GM19455 (cell line): ENCODE measurements around the gene ZNF385C.

Experiments used
- ATAC-seq: cut with Tn5 transposase; IDR thresholded peaks from one replicate; pipeline ENCODE4 v1.9.1; 2021; ENCODE audit not compliant: unreplicated experiment

Gene ZNF385C

GRCh38 chr17:42109086-42109485, 10.8 kb upstream of the ZNF385C start:
- no peak for ATAC-seq

- ATAC-seq = no peak
Observed at GRCh38 chr17:42107597-42108576, 9.6 kb upstream of the ZNF385C start.

DNA sequence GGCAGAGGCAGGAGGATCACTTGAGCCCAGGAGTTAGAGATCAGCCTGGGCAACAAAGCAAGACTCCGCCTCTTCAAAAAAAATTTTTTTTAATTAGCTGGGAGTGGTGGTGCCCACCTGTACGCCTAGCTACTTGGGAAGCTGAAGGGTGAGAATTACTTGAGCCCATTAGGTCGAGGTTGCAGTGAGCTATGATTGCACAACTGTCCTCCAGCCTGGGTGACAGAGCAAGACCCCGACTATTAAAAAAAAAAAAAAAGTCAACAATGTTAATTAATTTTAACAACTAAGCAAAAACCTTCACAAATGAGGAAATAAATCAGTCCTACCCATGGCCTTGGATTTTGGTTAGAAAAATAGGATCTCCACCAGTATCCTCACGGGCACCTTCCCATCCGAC, 8.9 kb upstream of the ZNF385C start:
- ATAC-seq = no peak

DNA sequence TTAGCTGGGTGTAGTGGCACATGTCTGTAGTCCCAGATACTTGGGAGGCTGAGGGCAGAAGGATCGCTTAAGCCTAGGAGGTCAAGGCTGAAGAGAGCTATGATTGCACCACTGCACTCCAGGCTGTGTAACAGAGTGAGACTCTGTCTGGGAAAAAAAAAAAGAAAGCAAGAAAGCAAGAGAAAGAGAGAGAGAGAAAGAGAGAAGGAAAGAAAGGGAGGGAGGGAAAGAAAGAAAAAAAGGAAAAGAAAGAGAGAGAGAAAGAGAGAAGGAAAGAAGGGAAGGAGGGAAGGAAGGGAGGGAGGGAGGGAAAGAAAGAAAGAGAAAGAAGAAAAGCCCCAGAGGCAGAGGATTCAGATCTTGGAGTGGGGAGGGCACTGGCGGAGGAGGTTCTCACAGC, 7.7 kb upstream of the ZNF385C start:
- ATAC-seq = no peak

- ATAC-seq = no peak
Observed at GRCh38 chr17:42104264-42104663, 6.0 kb upstream of the ZNF385C start.

DNA sequence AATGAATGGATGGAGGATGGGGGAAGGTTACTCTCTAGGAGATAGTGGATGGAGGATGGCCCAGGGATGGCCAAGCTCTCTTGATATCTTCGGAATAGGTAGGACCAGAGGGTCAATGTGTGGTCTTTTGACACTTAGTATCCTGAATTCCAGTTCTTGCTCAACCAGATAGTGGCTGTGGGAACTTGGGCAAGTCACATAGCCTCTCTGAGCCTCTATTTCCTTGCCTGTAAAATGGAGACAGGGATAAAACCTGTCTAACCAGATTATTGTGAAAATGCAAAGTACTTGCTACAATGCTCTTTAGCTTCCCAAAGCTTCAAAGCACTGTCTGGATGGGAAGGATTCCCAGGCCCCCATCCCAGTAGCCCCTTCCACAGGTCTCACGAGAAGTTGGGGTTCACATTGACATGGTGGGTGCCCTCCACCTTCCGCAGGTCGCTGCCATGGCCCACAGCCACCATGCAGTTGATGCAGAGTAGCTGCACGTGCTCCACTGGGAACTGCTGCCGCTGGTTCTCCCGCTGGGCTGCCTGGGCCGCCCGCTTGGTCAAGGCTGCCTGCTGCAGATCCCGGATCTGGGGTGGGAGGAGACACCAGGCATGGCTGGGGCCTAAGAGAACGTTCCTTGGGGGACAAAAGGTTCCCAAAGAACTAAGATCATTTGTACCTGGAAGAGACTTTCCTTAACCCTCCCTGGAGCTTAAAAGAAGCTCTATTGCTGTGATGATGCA, 5.1 kb upstream of the ZNF385C start:
- ATAC-seq = no peak

DNA sequence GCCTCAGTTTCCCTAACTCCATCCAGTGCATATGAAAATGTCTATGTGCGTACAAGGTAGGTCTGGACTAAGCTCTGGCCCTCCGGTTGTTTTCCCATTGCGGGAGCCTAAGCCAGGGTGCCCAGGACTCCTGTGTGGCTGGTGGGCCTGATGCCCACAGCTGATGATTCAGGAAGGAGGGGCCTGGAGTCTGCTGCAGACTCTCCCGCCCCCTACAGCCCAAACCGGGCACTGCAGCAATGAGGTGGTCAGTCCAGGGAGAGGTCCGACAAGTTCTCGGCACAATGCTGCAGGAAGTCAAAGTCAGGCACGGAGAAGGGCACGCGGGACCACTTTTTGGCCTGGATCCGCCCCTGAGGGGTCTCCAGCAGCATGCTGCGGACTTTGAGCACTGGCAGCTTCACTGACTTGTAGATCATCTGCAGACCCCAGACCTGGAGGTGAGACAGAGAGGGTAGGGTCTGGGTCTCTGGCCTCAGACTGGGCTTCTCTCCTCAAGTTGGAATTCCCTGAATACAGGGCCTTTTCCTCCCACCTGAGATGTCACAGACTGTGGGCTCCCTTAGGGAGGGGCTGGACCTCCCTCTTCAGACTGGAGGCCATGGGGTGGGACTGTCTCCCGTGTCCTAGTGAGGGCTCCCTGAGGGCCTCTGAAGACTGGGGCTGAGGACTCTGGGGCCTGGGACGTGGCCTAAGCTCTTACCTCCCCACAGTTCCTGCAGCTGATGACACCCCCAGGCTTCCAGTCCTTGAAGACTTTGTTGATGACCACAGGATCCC, 3.4 kb upstream of the ZNF385C start:
- no peak for ATAC-seq

- no peak for ATAC-seq
Observed at GRCh38 chr17:42098730-42099399, 592 bp upstream of the ZNF385C start.

- ATAC-seq = no peak
Observed at GRCh38 chr17:42096360-42097111, 1.7 kb downstream of the ZNF385C start.

DNA sequence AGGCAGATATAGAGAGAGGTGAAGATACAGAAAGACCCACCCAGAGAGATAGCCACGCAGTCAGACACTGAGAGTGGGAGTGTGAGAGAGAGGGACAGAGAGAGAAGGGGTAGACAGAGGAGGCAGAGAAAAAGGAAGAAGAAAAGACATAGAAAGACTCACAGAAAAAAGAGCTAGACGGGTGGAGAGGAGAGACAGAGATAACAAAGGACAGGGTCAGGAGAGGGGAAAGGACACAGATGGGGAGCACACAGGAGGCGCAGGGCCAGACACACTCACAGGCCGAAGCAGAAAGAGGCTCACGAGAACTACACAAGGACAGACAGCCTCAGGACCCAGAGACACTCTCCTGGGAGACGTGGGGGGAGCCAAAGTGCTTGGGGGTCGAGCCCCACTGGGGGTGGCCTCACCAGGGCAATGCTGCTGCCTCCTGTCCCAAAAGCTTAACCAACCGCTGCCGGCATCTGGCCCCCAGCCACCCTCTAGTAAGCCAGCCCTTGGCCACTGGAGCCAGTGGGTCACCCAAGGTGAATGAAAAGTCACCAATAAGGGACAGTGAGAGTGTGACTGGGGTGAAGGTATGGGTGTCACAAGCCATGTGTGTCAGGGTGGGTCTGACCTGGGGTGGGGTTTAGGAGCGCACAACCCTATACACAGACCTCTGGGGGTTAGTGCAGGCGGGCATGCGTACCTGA, 3.8 kb downstream of the ZNF385C start:
- no peak for ATAC-seq

DNA sequence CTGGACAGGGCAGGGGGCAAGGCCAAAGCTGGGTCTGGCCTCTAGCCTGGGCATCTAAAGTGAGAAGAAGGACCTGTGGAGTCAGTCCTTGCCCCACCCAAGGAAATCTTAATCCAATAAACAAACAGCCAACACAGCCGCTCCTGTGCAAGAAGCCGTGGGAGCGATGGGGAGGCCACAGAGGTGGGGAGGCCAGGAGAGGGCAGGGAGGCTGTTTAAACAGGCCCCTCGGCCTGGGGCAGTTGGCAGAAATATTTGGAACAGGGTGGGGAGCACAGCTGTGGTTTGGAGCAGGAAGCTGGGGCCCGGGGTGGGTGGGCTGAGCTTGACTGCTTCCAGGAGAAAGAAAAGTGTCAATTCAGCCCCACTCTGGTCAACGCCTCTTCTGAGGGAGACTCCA, 5.3 kb downstream of the ZNF385C start:
- ATAC-seq = no peak

DNA sequence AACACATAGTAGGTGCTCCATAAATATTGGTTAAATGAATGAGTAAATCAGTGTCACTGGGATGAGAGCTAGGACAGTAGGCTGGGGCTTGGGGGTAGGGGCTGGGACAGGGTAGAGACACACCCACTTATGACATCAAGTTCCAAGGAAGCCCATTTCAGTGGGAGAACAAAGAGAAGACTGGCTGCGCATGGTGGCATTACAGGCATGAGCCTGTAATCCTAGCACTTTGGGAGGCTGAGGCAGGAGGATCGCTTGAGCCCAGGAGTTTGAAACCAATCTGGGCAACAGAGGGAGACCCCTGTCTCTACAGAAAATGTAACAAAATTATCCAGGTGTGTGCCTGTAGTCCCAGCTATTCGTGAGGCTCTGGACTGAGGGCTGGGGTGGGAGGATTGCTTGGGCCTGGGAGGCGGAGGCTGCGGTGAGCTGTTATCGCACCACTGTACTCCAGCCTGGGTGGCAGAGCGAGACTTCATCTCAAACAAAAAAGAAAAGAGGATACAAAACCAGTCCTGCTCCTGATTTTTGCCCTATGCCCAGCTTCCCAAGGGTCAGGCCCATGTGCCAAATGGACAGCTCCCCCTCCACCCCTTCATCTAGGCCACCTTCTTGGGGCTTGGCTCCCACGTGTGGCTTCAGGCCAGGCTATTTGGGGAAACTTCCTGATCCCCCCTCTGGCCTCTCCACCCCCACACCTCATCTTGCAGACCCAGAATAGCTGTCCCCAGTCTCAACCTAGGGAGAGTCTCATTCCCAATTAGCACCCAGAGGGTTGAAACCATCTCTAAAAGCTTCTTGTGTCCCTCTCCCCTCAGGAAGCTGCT, 7.1 kb downstream of the ZNF385C start:
- ATAC-seq = no peak

DNA sequence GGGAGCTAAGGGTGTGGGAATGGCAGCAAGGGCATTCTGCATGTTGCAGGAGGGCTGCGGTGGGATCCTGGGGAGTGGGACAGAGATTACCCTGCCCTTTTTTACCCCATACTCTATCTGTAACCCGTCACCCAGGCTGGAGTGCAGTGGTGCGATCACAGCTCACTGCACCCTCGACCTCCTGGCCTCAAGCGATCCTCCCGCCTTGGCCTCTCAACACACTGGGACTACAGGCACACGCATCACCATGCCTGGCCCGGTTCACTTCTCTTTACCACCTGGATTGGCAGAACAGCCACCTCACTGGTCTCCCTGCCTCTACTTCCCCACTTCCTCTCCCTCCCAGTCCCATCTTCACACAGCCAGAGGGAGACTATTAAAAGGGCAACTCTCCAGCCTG, 9.5 kb downstream of the ZNF385C start:
- no peak for ATAC-seq

DNA sequence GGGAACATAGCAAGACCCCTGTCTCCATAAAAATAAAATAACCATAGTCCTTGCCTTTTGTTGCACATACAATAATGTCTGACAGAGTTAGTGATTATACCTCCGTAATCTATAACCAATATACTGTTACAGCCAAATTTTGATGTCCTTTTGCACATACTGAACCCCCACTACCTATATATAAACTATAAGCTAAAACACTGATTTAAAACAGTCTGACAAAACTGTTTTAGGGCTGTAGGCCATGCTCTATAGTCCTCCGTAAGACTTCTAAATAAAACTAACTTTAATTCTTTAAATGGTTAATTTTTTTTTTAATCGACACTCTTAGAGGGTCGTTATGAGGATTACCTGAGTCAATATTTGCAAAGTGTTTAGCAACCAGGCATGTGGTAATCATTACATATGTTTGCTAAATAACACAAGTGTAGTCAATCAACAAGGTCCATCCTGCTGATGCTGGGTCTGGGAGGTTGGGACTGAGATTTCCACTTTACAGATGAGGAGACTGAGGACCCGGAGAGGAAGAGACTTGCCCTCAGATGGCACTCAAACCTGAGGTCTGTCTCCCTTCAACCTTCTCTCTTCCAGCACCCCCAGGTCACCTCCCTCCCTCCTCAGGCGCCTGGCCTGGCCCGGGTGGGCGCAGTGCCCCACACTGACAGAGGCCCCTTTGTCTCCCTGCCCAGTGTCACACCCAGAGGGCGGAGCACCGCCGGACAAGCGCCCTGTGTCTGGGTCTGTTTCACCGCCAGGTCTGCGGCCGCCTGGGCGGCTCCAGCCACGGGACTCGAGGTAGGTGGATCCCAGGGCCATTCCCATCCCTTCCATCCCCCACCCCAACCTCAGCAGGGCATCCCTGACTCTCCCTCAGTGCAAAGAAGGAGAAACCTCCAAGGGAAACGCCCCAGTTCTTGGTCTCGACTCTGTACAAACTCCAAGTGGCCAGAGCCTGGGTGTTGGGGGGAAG, 10.3 kb downstream of the ZNF385C start:
- no peak for ATAC-seq

DNA sequence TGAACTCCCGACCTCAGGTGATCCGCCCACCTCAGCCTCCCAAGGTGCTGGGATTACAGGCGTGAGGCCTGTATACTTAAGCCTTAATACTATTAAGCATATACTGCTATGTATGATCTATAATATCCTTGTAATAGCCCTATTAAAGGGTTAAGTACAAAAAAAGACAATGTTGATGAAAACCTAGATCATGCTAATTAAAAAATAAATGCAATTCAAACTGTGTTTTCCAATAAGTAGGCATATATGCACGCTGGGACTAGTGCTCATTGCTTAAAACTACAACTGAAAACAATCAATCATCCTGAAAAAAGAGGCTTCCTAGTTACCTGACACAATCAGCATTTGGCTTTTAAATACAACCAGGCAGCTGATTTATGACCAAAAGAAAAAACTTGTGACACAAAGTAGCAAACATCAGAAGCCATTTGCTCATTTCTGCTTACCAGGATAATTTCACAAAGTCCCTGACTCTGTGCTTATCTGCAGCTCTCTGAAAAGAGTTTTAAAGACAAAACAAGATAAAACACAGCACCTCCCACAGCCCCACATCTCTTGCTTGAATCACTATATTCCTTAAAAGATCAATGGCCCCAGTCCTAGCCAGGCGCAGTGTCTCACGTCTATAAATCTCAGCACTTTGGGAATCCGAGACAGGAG, 11.1 kb downstream of the ZNF385C start:
- no peak for ATAC-seq

DNA sequence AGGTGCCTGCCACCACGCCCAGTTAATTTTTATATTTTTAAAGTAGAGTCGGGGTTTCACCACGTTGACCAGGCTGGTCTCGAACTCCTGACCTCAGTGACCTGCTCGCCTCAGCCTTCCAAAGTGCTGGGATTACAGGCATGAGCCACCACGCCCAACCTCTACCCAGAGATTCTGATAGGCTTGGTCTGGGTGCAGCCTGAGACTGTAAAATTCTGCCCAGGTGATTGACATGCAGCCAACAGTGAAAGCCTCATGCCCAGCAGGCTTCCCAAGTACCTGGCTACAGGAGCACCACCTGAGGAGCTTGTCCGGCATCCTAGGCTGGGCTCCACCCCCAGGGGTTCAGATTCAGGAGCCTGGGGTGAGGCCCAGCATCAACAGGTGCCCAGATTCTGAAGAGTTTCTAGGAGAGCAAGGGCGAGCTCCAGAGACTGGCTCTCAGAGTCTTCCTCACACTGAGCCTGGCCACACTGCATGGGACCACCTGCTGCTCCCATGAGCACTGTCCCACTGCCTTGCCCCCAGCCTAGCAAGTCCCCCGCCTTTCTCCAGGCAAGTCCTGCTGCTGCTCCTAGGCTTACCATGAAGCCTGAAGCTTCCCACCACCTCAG, 16.6 kb downstream of the ZNF385C start:
- ATAC-seq = no peak

GRCh38 chr17:42079541-42079940, 18.7 kb downstream of the ZNF385C start:
- ATAC-seq = no peak
